Gastrocnemius medialis (tissue), 4 donors: ENCODE results near the gene NTNG2.

Experiments
- CTCF ChIP-seq, 5 experiments: fragments of 450-650 bp in 3 of 5; fragments of 200-600 bp in 2 of 5; sonication (generic) in 2 of 5; IDR thresholded peaks in 4 of 5; conservative IDR thresholded peaks in 1 of 5; 1 replicate in 4 of 5; 2 replicates in 1 of 5; pipeline ENCODE4 v1.5.1; 2016 to 2019; ENCODE audit warnings: antibody characterized with exemption in 5 of 5, mild to moderate bottlenecking in 3 of 5, moderate library complexity in 3 of 5
- POLR2A ChIP-seq, 2 donors: fragments of 450-650 bp; IDR thresholded peaks; one replicate each; pipeline ENCODE4 v1.6.1; 2017; ENCODE audit warnings: antibody characterized with exemption in 2 of 2, mild to moderate bottlenecking in 2 of 2, moderate library complexity in 2 of 2

- TF ChIP-seq CTCF (IDR thresholded peaks at IDR 0.05 in 4 of 5, conservative IDR thresholded peaks at IDR 0.05 in 1 of 5): no peak
- TF ChIP-seq POLR2A (IDR thresholded peaks at IDR 0.05): no peak
Observed at GRCh38 chr9:132155568-132155895, 6.3 kb upstream of the NTNG2 start.
